ENCODE data around the gene CCDC71L.

CCDC71L gene

GRCh38 chr7:106658316-106659165, 2.4 kb downstream of the CCDC71L start:
- no peaks in the 10 kb centered on the region for H3K36me3 ChIP-seq (ENCODE audit: control insufficient read depth in 1 of 2, insufficient read depth in 2 of 2, low read length in 2 of 2)
- H3K27ac ChIP-seq (ENCODE audit: low read depth, low read length), result no peak overlapping the region
- H3K4me1 ChIP-seq (ENCODE audit: control insufficient read depth in 1 of 2, insufficient read depth in 2 of 2, low read length in 2 of 2), result peaks cover 16 to 18% of the 10 kb centered on the region in 2 donors
- H3K27me3 ChIP-seq (ENCODE audit: control insufficient read depth in 1 of 2, insufficient read depth in 2 of 2, low read length in 2 of 2), result no peaks in the 10 kb centered on the region
- H3K9me3 ChIP-seq (ENCODE audit: control insufficient read depth in 1 of 2, low read length in 2 of 2), result no peaks in the 10 kb centered on the region
- H3K4me3 ChIP-seq (ENCODE audit: low read depth in 1 of 2, low read length in 2 of 2), result peak overlapping the region in 1 of 2 donors; percentile 88
- peak overlapping the region in 1 of 2 donors; percentile 90 for H3K9ac ChIP-seq (ENCODE audit: low read depth in 1 of 2, low read length in 2 of 2)

GRCh38 chr7:106657085-106657991, 3.6 kb downstream of the CCDC71L start:
- Histone ChIP-seq H3K4me1 (ENCODE audit: control insufficient read depth in 1 of 2, insufficient read depth in 2 of 2, low read length in 2 of 2) (peaks cover 16 to 18% of the 10 kb centered on the region in 2 donors), H3K9ac (ENCODE audit: low read depth in 1 of 2, low read length in 2 of 2) (no peak overlapping the region), H3K27ac (ENCODE audit: low read depth, low read length) (no peak overlapping the region), H3K36me3 (ENCODE audit: control insufficient read depth in 1 of 2, insufficient read depth in 2 of 2, low read length in 2 of 2) (no peaks in the 10 kb centered on the region), H3K9me3 (ENCODE audit: control insufficient read depth in 1 of 2, low read length in 2 of 2) (no peaks in the 10 kb centered on the region), H3K4me3 (ENCODE audit: low read depth in 1 of 2, low read length in 2 of 2) (no peak overlapping the region), H3K27me3 (ENCODE audit: control insufficient read depth in 1 of 2, insufficient read depth in 2 of 2, low read length in 2 of 2) (no peaks in the 10 kb centered on the region)

GRCh38 chr7:106655703-106656498, 5.1 kb downstream of the CCDC71L start:
- H3K9ac ChIP-seq (ENCODE audit: low read depth in 1 of 2, low read length in 2 of 2), result no peak overlapping the region
- no peaks in the 10 kb centered on the region for H3K36me3 ChIP-seq (ENCODE audit: control insufficient read depth in 1 of 2, insufficient read depth in 2 of 2, low read length in 2 of 2)

GRCh38 chr7:106653488-106653887, 7.5 kb downstream of the CCDC71L start:
- H3K27me3 ChIP-seq (ENCODE audit: control insufficient read depth in 1 of 2, insufficient read depth in 2 of 2, low read length in 2 of 2), result no peaks in the 10 kb centered on the region
- H3K36me3 ChIP-seq (ENCODE audit: control insufficient read depth in 1 of 2, insufficient read depth in 2 of 2, low read length in 2 of 2), result no peaks in the 10 kb centered on the region
- H3K4me1 ChIP-seq (ENCODE audit: control insufficient read depth in 1 of 2, insufficient read depth in 2 of 2, low read length in 2 of 2), result peaks cover 9 to 11% of the 10 kb centered on the region in 2 donors
- no peak overlapping the region for H3K9ac ChIP-seq (ENCODE audit: low read depth in 1 of 2, low read length in 2 of 2)
- H3K4me3 ChIP-seq (ENCODE audit: low read depth in 1 of 2, low read length in 2 of 2), result no peak overlapping the region
- H3K9me3 ChIP-seq (ENCODE audit: control insufficient read depth in 1 of 2, low read length in 2 of 2), result no peaks in the 10 kb centered on the region
- no peak overlapping the region for H3K27ac ChIP-seq (ENCODE audit: low read depth, low read length)

More at GRCh38 chr7:106655703-106656498, 5.1 kb downstream of the CCDC71L start:
- H3K27ac ChIP-seq (ENCODE audit: low read depth, low read length), result no peak overlapping the region
- peaks cover 16 to 18% of the 10 kb centered on the region in 2 donors for H3K4me1 ChIP-seq (ENCODE audit: control insufficient read depth in 1 of 2, insufficient read depth in 2 of 2, low read length in 2 of 2)
- no peaks in the 10 kb centered on the region for H3K9me3 ChIP-seq (ENCODE audit: control insufficient read depth in 1 of 2, low read length in 2 of 2)
- H3K27me3 ChIP-seq (ENCODE audit: control insufficient read depth in 1 of 2, insufficient read depth in 2 of 2, low read length in 2 of 2), result no peaks in the 10 kb centered on the region
- no peak overlapping the region for H3K4me3 ChIP-seq (ENCODE audit: low read depth in 1 of 2, low read length in 2 of 2)

- Histone ChIP-seq H3K9ac (ENCODE audit: low read depth in 1 of 2, low read length in 2 of 2) (no peak overlapping the region), H3K9me3 (ENCODE audit: control insufficient read depth in 1 of 2, low read length in 2 of 2) (no peaks in the 10 kb centered on the region), H3K4me1 (ENCODE audit: control insufficient read depth in 1 of 2, insufficient read depth in 2 of 2, low read length in 2 of 2) (peaks cover 5 to 8% of the 10 kb centered on the region in 2 donors), H3K4me3 (ENCODE audit: low read depth in 1 of 2, low read length in 2 of 2) (no peak overlapping the region), H3K27me3 (ENCODE audit: control insufficient read depth in 1 of 2, insufficient read depth in 2 of 2, low read length in 2 of 2) (no peaks in the 10 kb centered on the region), H3K36me3 (ENCODE audit: control insufficient read depth in 1 of 2, insufficient read depth in 2 of 2, low read length in 2 of 2) (no peaks in the 10 kb centered on the region), H3K27ac (ENCODE audit: low read depth, low read length) (no peak overlapping the region)
Measured at GRCh38 chr7:106652909-106653308, 8.0 kb downstream of the CCDC71L start.

- peaks cover 2% of the 10 kb centered on the region in 2 donors for H3K4me1 ChIP-seq (ENCODE audit: control insufficient read depth in 1 of 2, insufficient read depth in 2 of 2, low read length in 2 of 2)
- H3K4me3 ChIP-seq (ENCODE audit: low read depth in 1 of 2, low read length in 2 of 2), result no peak overlapping the region
- H3K27me3 ChIP-seq (ENCODE audit: control insufficient read depth in 1 of 2, insufficient read depth in 2 of 2, low read length in 2 of 2), result no peaks in the 10 kb centered on the region
- no peaks in the 10 kb centered on the region for H3K36me3 ChIP-seq (ENCODE audit: control insufficient read depth in 1 of 2, insufficient read depth in 2 of 2, low read length in 2 of 2)
- H3K9ac ChIP-seq (ENCODE audit: low read depth in 1 of 2, low read length in 2 of 2), result no peak overlapping the region
- H3K27ac ChIP-seq (ENCODE audit: low read depth, low read length), result no peak overlapping the region
- no peaks in the 10 kb centered on the region for H3K9me3 ChIP-seq (ENCODE audit: control insufficient read depth in 1 of 2, low read length in 2 of 2)
Measured at GRCh38 chr7:106652092-106652491, 8.9 kb downstream of the CCDC71L start.

- Histone ChIP-seq H3K4me3 (ENCODE audit: low read depth in 1 of 2, low read length in 2 of 2) (no peak overlapping the region), H3K9me3 (ENCODE audit: control insufficient read depth in 1 of 2, low read length in 2 of 2) (no peaks in the 10 kb centered on the region), H3K27ac (ENCODE audit: low read depth, low read length) (no peak overlapping the region), H3K4me1 (ENCODE audit: control insufficient read depth in 1 of 2, insufficient read depth in 2 of 2, low read length in 2 of 2) (no peaks in the 10 kb centered on the region), H3K27me3 (ENCODE audit: control insufficient read depth in 1 of 2, insufficient read depth in 2 of 2, low read length in 2 of 2) (no peaks in the 10 kb centered on the region), H3K9ac (ENCODE audit: low read depth in 1 of 2, low read length in 2 of 2) (no peak overlapping the region), H3K36me3 (ENCODE audit: control insufficient read depth in 1 of 2, insufficient read depth in 2 of 2, low read length in 2 of 2) (no peaks in the 10 kb centered on the region)
Measured at GRCh38 chr7:106646256-106646655, 14.7 kb downstream of the CCDC71L start.

- no peaks in the 10 kb centered on the region for H3K4me1 ChIP-seq (ENCODE audit: control insufficient read depth in 1 of 2, insufficient read depth in 2 of 2, low read length in 2 of 2)
- no peaks in the 10 kb centered on the region for H3K27me3 ChIP-seq (ENCODE audit: control insufficient read depth in 1 of 2, insufficient read depth in 2 of 2, low read length in 2 of 2)
- no peaks in the 10 kb centered on the region for H3K9me3 ChIP-seq (ENCODE audit: control insufficient read depth in 1 of 2, low read length in 2 of 2)
- no peak overlapping the region for H3K9ac ChIP-seq (ENCODE audit: low read depth in 1 of 2, low read length in 2 of 2)
- H3K4me3 ChIP-seq (ENCODE audit: low read depth in 1 of 2, low read length in 2 of 2), result no peak overlapping the region
- H3K36me3 ChIP-seq (ENCODE audit: control insufficient read depth in 1 of 2, insufficient read depth in 2 of 2, low read length in 2 of 2), result no peaks in the 10 kb centered on the region
- H3K27ac ChIP-seq (ENCODE audit: low read depth, low read length), result no peak overlapping the region
Measured at GRCh38 chr7:106644999-106645398, 16.0 kb downstream of the CCDC71L start.

- H3K27me3 ChIP-seq (ENCODE audit: control insufficient read depth in 1 of 2, insufficient read depth in 2 of 2, low read length in 2 of 2), result no peaks in the 10 kb centered on the region
- H3K9ac ChIP-seq (ENCODE audit: low read depth in 1 of 2, low read length in 2 of 2), result no peak overlapping the region
- H3K4me1 ChIP-seq (ENCODE audit: control insufficient read depth in 1 of 2, insufficient read depth in 2 of 2, low read length in 2 of 2), result no peaks in the 10 kb centered on the region
- H3K4me3 ChIP-seq (ENCODE audit: low read depth in 1 of 2, low read length in 2 of 2), result no peak overlapping the region
- no peaks in the 10 kb centered on the region for H3K9me3 ChIP-seq (ENCODE audit: control insufficient read depth in 1 of 2, low read length in 2 of 2)
- no peaks in the 10 kb centered on the region for H3K36me3 ChIP-seq (ENCODE audit: control insufficient read depth in 1 of 2, insufficient read depth in 2 of 2, low read length in 2 of 2)
- H3K27ac ChIP-seq (ENCODE audit: low read depth, low read length), result no peak overlapping the region
Measured at GRCh38 chr7:106643216-106644000, 17.6 kb downstream of the CCDC71L start.

Measured in duodenal mucosa (tissue), 2 donors.